Hypothalamus (tissue), 51 donors: ENCODE measurements around the gene DTL.

Source experiments
- DNase-seq, 51 donors: peaks; one replicate each; lab custom pipeline; 2025; lab: John Stamatoyannopoulos, UW

Gene DTL

GRCh38 chr1:212124690-212125582 lies 89.4 kb downstream of the DTL start:
- DNase-seq: no peak

GRCh38 chr1:212125654-212126053 lies 90.1 kb downstream of the DTL start:
- no peak for DNase-seq

GRCh38 chr1:212127221-212127620 lies 91.7 kb downstream of the DTL start:
- DNase-seq: no peak

GRCh38 chr1:212129781-212130180 lies 94.2 kb downstream of the DTL start:
- peak in 1 of 51 donors; percentile 1 for DNase-seq

- no peak for DNase-seq
These were observed 96.5 kb downstream of the DTL start for GRCh38 chr1:212132025-212132424.

GRCh38 chr1:212133319-212133718 lies 97.8 kb downstream of the DTL start:
- no peak for DNase-seq

GRCh38 chr1:212135166-212135565 lies 99.6 kb downstream of the DTL start:
- no peak for DNase-seq

GRCh38 chr1:212137854-212138253 lies 102.3 kb downstream of the DTL start:
- no peak for DNase-seq

- no peak for DNase-seq
These were observed 102.9 kb downstream of the DTL start for GRCh38 chr1:212138457-212138856.

- no peak for DNase-seq
These were observed 104.1 kb downstream of the DTL start for GRCh38 chr1:212139526-212140135.

- peak in 3 of 51 donors; percentile 1 to 5 (median 3) for DNase-seq
These were observed 105.9 kb downstream of the DTL start for GRCh38 chr1:212141404-212141803.

GRCh38 chr1:212142883-212143530 lies 107.5 kb downstream of the DTL start:
- no peak for DNase-seq

- no peak for DNase-seq
These were observed 112.1 kb downstream of the DTL start for GRCh38 chr1:212147581-212148033.

- DNase-seq: no peak
These were observed 114.0 kb downstream of the DTL start for GRCh38 chr1:212149566-212149965.

- peak in 1 of 51 donors; percentile 0 for DNase-seq
These were observed 116.8 kb downstream of the DTL start for GRCh38 chr1:212152308-212152693.

- no peak for DNase-seq
These were observed 117.3 kb downstream of the DTL start for GRCh38 chr1:212152869-212153268.

- DNase-seq: no peak
These were observed 118.1 kb downstream of the DTL start for GRCh38 chr1:212153635-212154034.
